ENCODE data around the gene LRRIQ3. TPM values are rescaled to one million over a fixed set of nuclear protein-coding genes. Genes with fewer than 3 reads are reported as not detected.
"Not testable (repeated sequence)": the region's sequence is repeated elsewhere in the genome, so short reads cannot be mapped to it uniquely, and the experiment has no call there.

LRRIQ3 gene
- total RNA-seq, 1 experiment from 2014 or later, result 0.46 TPM

GRCh38 chr1:74160046-74160445 lies 37.9 kb downstream of the LRRIQ3 start:
- POLR2A ChIA-PET, result no interaction called here
- Mint-ChIP-seq H3K9me3 (no peaks in the 10 kb centered on the region), H3K36me3 (no peaks in the 10 kb centered on the region), H3K27ac (no peak overlapping the region), H3K4me3 (no peak overlapping the region), H3K27me3 (ENCODE audit: low read depth) (no peaks in the 10 kb centered on the region), H3K4me1 (no peaks in the 10 kb centered on the region)
- DNase-seq (ENCODE audit: low spot score) (no peak), ATAC-seq (no peak)
- TF ChIP-seq MYBL2 (CRISPR knock-in tag; IDR thresholded peaks at IDR 0.05), result no peak
- TF ChIP-seq RELA (CRISPR knock-in tag; IDR thresholded peaks at IDR 0.05; ENCODE audit: borderline replicate concordance), result no peak
- no peak for TF ChIP-seq ZNF281 (CRISPR knock-in tag; IDR thresholded peaks at IDR 0.05)
- no peak for TF ChIP-seq ZBTB21 (CRISPR knock-in tag; IDR thresholded peaks at IDR 0.05; ENCODE audit: borderline replicate concordance)
- no peak for TF ChIP-seq GTF2I (CRISPR knock-in tag; conservative IDR thresholded peaks at IDR 0.05)
- no peak for TF ChIP-seq SMAD3 (CRISPR knock-in tag; IDR thresholded peaks at IDR 0.05; ENCODE audit: borderline replicate concordance)
- TF ChIP-seq FOXP1 (CRISPR knock-in tag; IDR thresholded peaks at IDR 0.05; ENCODE audit: borderline replicate concordance), result no peak
- TF ChIP-seq ZBTB43 (CRISPR knock-in tag; IDR thresholded peaks at IDR 0.05), result no peak
- no peak for TF ChIP-seq ELF4 (CRISPR knock-in tag; IDR thresholded peaks at IDR 0.05; ENCODE audit: low read depth)
- no peak for TF ChIP-seq SMAD4 (CRISPR knock-in tag; IDR thresholded peaks at IDR 0.05)
- no peak for TF ChIP-seq ZNF317 (CRISPR knock-in tag; IDR thresholded peaks at IDR 0.05; ENCODE audit: borderline replicate concordance, low read depth)
- CTCF ChIA-PET, result no interaction called here

GRCh38 chr1:74145086-74145485 lies 52.9 kb downstream of the LRRIQ3 start:
- ATAC-seq (0 out of 2 replicates have a peak, but pooled peaks have one; percentile 24), DNase-seq (ENCODE audit: low spot score) (no peak)
- TF ChIP-seq NFE2L1 (CRISPR knock-in tag; IDR thresholded peaks at IDR 0.05), result no peak
- TF ChIP-seq ZNF425 (CRISPR knock-in tag; conservative IDR thresholded peaks at IDR 0.05), result no peak
- ChIA-PET CTCF (no interaction called here), POLR2A (no interaction called here)
- H3K9me3 Mint-ChIP-seq, result no peaks in the 10 kb centered on the region
- no peak overlapping the region for H3K4me3 Mint-ChIP-seq
- H3K27ac Mint-ChIP-seq, result no peak overlapping the region
- H3K4me1 Mint-ChIP-seq, result no peaks in the 10 kb centered on the region
- no peaks in the 10 kb centered on the region for H3K36me3 Mint-ChIP-seq
- no peaks in the 10 kb centered on the region for H3K27me3 Mint-ChIP-seq (ENCODE audit: low read depth)

- DNase-seq (ENCODE audit: low spot score); POLR2A ChIA-PET; CTCF ChIA-PET; H3K27me3 Mint-ChIP-seq (ENCODE audit: low read depth); H3K27ac Mint-ChIP-seq; H3K9me3 Mint-ChIP-seq; H3K36me3 Mint-ChIP-seq; ATAC-seq; H3K4me3 Mint-ChIP-seq: not testable (repeated sequence)
- peaks cover 11% of the 10 kb centered on the region for H3K4me1 Mint-ChIP-seq
Observed at GRCh38 chr1:74117370-74117769, 80.6 kb downstream of the LRRIQ3 start.

GRCh38 chr1:74113333-74113732 lies 84.6 kb downstream of the LRRIQ3 start:
- DNase-seq (ENCODE audit: low spot score) (no peak), ATAC-seq (no peak)
- no peaks in the 10 kb centered on the region for H3K36me3 Mint-ChIP-seq
- H3K27ac Mint-ChIP-seq, result no peak overlapping the region
- no peaks in the 10 kb centered on the region for H3K27me3 Mint-ChIP-seq (ENCODE audit: low read depth)
- no peaks in the 10 kb centered on the region for H3K9me3 Mint-ChIP-seq
- ChIA-PET CTCF (no interaction called here), POLR2A (no interaction called here)
- no peak overlapping the region for H3K4me3 Mint-ChIP-seq
- H3K4me1 Mint-ChIP-seq, result peaks cover 11% of the 10 kb centered on the region
- TF ChIP-seq ZNF281 (CRISPR knock-in tag; IDR thresholded peaks at IDR 0.05), result no peak
- no peak for TF ChIP-seq CTCF (IDR thresholded peaks at IDR 0.05)
- no peak for TF ChIP-seq ZMAT4 (CRISPR knock-in tag; IDR thresholded peaks at IDR 0.05)
- TF ChIP-seq ATF6 (CRISPR knock-in tag; IDR thresholded peaks at IDR 0.05), result no peak

All from WTC11 (cell line).